Cerebellar nuclear complex (tissue), 1 donor: ENCODE results near the gene TEDC2.
A peak's percentile ranks its signal among the peaks of the same experiment; 100 is the strongest.

ENCODE experiments used
- DNase-seq, 2 experiments: peaks; one replicate each; lab custom pipeline; 2025; lab: John Stamatoyannopoulos, UW

The TEDC2 gene

DNA sequence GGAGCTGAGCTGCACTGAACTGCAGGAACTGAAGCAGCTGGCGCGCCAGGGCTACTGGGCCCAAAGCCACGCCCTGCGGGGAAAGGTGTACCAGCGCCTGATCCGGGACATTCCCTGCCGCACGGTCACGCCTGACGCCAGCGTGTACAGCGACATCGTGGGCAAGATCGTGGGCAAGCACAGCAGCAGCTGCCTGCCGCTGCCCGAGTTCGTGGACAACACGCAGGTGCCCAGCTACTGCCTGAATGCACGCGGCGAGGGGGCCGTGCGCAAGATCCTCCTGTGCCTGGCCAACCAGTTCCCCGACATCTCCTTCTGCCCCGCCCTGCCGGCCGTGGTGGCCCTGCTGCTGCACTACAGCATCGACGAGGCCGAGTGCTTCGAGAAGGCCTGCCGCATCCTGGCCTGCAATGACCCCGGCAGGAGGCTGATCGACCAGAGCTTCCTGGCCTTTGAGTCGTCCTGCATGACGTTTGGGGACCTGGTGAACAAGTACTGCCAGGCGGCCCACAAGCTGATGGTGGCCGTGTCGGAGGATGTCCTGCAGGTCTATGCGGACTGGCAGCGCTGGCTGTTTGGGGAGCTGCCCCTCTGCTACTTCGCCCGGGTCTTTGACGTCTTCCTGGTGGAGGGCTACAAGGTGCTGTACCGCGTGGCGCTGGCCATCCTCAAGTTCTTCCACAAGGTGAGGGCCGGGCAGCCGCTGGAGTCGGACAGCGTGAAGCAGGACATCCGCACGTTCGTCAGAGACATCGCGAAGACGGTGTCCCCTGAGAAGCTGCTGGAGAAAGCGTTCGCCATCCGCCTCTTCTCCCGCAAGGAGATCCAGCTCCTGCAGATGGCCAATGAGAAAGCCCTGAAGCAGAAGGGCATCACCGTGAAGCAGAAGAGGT lies 36.6 kb downstream of the TEDC2 start:
- no peak for DNase-seq

DNA sequence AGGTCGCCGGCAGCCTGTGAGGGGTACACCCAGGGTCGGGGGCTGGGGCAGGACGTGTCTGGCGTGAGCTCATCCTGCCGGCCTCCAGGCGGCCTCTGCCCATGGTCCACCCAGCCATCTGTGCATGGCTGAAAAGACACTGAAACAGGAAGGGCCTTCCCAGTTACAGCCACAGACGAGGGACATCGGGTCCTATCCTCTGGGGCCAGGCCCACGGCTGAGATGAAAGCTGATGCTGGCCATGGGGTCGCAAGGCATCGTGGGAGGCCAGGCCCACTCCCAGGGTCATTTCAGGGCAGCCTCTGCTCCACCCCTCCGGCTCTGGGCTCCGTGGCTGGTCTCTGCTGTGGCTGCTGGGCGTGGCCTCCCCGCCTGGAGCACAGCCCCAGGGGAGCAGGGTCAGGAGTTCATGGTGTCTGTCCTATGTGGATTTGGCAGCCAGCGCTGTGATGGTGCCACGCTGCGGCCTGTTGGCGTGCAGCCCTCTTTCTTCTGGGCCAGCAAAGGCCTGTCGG lies 37.3 kb downstream of the TEDC2 start:
- no peak for DNase-seq

DNA sequence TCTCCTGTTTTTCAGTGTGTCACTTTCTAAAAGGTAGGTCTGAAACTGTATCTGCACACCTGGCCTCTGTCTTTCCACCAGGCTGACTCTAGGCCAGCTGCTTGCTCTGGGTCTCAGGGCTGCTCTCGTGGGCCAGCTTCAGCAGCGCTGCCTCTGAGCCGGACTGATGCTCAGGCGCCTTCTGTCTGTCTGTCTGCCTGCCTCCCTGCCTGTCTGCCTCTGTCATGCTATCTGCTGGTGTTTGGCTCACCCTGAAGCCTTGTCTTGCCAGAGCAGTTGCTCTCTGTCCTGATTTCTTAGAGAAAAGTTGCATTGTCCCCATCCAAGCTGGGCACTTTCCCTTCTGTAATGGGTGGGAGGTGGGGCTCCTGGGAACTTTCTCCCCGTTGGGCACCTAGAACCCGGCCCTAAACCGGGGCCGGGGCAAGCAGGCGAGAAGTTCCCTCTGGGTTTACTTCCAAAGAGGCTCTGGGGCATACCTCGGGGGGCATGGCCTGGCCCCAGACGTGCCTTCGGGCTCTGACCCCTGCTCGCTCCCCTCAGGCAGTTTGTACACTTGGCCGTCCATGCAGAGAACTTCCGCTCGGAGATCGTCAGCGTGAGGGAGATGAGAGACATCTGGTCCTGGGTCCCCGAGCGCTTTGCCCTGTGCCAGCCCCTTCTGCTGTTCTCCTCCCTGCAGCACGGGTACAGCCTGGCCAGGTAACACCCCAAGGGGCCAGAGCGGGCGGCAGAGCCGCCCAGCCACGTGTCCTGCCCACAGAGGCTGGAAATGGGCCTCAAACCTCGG lies 38.0 kb downstream of the TEDC2 start:
- no peak for DNase-seq

DNA sequence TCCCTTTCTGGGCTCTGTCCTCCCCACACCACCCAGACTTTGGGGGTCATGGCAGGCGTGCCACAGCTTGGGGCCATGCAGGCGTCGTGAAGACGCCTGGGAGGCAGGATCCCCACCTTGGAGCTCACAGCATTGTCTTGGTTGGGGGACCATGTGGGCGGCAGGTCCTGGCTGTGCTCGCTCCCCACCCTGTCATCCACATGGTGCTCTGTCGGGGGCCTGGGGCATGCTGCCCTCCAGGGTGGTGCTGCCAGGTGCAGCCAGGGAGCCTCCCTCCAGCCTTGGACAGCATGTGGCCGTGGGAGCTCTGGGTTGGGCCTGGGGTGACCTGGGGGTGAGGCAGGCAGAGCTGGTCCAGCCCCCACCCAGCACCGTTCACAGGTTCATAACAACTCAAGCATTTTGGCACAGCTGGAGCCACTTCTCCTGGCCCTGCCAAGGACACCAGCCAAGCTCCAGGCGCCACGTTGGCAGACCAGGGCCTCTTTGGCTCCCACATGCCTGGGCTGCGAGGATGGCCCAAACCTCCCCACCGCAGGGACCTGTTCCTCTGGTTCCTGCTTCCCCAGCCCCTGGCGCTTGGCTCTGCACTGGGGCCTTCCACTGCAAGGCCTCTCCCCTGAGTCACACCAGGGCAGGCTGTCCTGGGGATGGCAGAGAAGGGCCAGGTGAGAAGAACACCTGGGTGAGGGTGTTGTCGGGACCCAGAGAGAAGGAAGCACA lies 38.8 kb downstream of the TEDC2 start:
- DNase-seq: no peak

DNA sequence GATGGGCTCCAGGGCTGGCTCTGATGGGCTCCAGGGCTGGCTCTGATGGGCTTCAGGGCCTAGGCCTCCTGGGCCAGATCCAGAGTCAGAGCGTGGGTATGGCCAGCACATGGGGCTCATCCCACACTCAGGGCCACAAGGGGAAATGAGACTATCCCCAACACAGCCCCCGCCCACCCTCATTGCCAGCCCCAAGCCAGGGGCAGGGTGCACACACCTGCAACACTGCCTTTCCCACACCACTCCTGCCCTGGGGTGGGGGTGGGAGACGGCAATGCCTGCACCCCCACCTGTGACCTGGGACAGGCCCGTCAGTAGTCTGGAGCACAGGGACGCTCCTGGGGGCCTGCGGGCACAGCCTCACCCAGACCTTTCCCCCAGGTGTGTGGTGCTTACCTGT lies 39.5 kb downstream of the TEDC2 start:
- DNase-seq: no peak

DNA sequence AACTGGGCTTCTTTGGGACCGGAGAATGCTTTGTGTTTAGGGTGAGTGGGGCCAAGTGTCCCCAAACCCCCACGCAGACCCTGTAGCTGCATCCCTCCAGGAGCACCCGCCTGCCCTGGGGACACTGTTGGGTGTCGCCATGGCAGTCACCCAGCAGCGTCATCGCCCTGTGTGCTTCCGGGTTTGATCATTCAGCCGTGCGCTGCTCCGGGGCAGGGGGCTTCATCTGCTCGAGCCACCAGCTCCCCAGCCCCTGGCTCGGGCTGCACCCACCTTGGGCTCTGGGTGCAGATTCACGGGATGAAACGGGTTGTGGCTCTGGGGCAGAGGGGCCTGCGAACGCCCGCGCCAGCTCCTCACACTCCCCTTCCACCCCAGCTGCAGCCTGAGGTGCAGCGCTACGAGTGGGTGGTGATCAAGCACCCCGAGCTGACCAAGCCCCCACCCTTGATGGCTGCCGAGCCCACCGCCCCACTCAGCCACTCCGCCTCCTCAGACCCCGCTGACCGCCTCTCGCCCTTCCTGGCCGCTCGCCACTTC lies 40.1 kb downstream of the TEDC2 start:
- no peak for DNase-seq

DNA sequence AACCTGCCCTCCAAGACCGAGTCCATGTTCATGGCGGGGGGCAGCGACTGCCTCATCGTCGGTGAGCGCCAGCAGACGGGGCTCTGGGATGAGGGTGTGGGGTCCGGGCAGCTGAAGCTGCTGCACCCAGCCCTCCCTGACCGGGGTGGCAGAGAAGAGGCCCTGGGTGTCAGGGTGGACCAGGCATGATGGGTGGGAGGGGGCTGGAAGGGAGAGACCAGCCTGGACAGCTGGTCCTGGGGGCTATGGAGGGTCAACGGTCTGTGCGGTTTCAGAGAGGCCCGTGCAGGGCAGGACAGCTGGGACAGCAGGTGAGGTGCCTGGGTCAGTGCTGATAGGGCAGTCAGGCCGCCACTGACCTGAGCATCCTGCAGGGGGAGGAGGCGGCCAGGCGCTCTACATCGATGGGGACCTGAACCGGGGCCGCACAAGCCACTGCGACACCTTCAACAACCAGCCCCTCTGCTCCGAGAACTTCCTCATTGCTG lies 40.6 kb downstream of the TEDC2 start:
- no peak for DNase-seq

DNA sequence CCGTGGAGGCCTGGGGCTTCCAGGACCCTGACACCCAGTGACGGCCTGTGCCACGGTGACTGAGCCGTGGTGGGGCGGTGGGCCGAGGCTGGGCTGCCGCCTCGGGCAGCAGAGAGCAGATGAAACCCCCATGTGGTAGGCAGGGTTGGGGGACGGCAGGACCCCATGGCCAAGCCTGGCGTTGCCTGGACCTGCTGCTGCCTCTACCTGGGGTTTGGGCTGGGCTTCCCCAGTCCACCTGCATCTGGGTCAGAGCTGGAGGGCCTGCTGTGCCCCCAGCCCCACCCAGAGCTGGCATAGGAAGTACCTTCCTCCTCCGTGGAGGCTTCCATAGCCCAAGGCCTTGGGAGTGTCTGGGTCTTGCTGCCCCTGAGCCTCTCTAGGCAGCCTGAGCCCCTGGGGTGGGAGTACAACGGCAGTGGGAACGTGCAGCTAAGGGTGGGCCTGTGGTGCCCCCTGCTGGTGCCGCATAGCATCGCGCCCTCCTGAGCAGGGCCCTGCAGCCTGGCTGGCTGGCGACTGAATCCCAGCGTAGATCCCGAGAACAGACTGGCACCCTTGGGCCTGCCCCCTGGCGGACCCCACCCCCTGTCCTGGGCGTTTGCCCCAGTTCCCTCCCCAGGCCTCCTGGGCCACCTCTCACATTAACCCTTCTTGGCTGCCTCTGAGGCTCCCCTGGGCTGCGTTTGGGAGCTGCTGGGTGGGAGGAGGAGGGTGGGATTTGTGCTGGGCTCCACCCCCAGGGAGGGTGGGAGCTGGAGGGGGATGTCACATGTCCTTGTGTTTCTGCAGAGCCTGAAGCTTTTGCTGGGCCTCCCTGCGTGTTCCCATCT lies 41.2 kb downstream of the TEDC2 start:
- peak in 1 of 2 experiments; percentile 30 for DNase-seq

DNA sequence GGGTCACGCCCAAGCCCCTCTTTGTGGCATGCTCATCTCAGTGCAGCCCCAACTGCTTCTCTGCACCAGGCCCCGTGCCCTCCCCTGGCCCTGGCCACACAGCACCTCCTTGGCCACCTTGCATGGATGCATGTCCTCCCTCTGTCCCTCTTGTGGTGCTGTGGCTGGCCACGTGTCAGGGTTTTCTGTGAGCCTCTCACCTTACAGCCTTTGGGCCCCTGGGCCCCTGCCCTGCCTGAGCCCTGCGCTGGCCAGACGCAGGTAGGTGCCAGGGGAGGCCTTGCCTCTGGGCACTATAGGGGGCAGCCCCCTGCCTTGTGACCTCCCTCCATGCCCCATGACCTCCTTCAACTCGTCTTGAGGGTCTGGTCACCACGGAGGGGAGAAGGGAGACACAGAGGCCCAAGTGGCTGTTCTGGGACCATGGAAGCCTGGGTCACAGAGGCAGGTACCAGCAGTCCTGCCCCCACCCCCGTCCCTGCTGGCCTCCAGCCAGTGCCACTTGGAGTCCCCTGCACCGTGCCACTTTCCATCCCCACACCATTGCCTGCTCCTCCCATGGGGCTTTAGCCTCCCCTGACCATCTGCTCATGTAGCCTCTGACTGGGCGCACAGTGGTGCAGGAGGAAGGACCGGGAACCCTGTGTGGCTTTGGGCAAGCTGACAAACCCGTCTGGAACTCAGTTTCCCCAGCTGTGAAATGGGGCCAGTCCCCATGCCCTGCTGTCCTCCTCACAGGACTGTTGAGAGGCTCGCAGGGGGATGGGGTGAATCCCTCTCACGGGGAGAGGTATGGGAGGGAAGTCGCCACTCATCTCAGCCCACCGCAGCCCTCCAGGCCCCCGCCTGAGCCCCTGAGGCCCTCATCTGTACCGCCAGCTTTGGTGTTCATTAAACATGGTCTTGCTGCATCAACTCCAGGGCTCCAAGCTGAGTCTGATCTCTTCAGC lies 42.3 kb downstream of the TEDC2 start:
- DNase-seq: no peak

DNA sequence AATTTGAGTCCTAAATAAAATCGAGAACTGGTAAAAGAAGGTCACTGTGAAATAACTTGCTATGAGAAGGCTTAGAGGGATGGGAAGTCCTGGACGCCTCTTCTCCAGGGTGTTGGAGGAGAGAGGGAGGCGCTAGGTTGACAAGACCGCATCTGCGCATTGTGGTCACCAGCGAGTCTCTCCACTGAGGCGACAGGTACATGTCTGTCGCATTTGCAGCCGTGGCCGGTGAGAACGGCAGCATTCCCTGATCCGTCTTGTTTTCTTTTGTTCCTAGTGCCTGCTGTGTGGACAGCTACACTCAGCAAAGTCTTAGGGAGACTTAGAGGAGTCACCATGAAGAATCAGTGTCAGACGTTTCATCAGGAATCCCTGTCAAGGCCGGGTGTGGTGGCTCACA lies 45.8 kb downstream of the TEDC2 start:
- no peak for DNase-seq

DNA sequence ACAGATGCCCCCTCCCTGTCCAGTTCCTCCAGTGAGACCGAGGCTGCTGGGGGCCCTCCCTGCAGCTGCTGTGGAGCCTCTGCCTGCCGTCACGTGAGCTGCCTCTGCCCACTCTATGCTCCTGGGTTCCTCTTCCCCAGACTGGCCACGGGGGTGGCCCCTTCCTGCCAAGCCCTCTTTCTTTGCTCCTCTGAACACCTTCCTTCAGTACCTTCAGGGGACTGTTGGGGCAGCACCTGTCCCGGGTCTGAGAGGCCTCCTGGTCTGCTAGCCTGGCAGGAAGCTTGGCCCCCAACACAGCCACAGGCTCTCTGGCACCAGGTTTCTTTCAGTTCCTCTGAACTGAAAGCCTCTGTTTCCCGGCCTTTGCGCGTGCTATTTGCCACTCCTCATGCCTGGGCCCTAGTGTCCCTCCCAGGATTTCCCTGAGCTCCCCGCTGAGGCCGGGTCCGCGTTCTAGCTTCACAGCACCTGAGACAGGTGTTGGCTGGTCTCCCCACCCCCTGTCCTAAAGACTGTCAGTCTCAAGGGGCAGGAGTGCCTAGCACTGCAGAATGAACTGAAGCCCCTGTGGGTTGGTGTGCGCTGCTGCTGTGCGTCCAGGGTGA lies 47.2 kb downstream of the TEDC2 start:
- no peak for DNase-seq

DNA sequence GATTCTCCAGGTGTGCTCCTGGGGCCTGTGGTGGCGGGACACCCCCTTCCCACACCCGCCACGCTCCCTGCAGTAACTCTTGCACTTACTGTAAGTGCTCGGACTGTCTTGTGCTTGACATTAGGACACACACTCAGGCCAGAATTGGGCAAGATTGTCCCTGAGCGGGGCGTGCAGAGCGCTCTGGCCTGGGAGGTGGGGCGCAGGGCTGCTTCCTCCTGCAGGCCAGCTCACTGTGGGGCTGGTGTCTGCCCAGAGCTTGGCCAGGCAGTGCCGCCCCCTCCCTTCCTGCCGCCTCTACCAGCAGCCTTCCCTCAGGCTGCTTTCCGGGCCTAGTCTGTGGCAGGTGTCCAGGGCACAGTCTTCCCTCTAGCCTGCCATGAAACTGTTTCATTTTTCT lies 47.8 kb downstream of the TEDC2 start:
- DNase-seq: no peak

DNA sequence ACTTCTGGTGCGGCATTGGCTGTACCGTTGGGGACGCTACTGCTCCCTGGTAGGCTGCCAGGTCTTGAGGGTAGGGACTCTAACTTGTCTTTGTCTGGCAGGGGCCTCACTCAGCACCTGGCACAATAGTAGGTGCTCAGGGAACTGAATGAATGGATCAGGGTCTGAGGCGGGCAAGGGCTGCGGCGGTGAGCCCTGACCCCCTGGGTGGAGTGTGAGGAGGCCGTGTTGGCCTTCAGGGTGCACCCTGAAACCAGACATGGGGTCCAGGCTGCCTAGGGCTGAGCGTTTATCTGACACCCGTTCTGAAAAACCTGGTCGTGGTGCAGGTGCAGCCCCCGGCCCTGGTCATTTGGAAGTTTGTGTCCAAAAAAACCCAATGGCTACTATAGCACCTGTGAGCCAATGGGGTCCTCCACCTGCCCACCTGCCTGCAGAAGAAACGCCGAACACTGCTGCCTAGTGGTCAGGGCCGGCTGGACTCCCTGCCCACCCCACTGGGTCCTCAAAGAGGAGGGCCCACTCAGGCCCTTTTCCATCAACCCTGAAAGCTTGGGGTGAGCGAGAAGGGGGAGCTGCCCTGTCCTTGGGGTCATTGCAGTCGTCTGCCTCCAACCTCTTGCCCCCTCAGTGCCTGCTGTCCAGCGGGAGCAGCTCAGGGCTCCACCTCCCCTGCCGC lies 49.0 kb downstream of the TEDC2 start:
- no peak for DNase-seq

DNA sequence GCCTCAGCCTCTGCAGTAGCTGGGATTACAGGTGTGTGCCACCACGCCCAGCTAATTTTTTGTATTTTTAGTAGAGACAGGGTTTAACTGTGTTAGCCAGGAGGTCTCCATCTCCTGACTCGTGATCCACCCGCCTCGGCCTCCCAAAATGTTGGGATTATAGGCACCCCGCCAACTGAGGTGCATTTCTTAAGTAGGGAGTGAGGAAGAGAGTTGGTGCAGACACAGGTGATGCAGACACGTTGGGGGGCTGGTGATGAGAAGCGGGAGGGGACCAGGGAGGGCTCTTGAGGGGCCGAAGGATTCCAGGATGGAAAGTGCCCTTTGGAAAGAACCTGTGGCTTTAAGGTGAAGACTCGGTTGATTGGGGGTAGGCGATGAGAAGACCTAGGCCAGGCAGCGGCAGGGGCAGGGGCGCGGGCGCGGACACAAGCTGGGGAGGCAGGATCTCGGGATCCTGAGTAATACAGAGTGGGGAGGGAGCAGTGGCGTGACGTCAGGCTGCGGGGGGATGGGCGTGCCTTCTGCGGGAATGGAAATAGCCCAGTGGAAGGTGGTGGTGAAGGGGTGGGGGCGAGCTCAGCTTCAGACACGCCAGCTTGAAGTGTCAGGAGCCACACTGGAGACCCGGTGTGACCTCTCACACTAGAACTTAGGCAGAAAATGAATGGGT lies 51.4 kb downstream of the TEDC2 start:
- DNase-seq: peak in 1 of 2 experiments; percentile 21

DNA sequence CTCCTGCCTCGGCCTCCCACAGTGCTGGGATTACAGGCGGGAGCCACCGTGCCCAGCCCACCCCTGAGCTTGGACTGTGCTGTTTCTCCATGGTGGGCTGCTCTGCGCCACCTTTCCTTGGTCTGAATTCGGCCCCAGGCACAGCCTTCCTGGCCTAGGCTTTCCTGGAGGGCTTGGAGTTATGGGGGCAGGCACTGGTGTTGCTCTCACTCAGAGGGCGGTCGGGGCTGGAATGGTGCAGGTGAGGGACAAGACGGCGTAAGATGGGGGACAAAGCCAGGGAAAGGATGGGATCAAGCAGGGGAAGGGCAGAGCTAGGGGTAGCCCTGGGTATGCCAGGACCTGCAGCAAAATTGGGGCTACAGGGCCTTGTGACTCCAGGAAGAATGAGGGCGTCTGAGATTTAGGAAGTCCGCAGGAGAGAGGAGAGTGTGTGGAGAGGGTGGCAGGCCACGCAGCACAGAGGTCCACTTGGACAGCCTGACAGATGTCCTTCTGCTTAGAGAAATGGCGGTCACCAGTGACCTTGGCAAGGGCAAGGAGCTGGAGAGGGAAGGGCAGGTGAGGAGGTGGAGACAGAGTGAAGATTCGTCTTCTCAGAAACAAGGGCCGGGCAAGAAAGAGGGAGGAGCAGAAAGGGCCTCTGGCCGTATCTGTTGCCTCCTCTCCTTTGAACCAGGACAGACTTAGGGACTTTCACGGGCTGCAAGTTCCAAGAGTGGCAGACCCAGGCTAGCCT lies 52.3 kb downstream of the TEDC2 start:
- DNase-seq: no peak

DNA sequence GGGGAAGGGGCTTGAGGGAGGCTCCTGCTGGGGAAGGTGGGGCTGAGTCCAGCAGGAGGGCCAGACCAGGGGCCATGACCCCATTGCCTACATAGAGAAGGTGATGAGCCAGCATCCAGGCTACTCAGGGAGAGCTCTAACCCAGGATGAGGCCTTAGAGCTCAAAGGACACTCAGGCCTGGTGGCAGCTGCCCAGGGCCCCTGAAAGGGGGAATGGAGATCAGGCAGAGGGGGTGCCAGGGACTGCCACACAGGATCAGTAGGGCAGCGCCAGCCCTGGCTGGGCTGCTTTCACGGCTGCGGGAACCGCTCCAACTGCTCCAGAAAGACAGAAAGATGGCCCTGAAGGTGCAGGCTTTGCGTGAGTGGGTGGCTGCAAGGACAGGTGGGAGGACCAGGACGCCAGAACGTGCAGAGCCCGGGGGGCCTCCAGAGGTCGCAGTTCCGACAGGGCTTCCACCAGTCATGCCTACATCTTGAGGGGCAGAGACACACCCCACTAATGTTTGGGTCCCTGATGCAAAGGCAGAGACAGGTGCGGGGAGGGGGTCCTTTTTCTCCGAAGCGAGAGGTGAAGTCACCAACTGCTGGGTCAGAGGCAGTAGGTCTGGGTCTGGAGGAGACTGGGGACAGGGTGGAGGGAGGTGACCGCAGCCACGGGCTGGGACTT lies 53.0 kb downstream of the TEDC2 start:
- DNase-seq: no peak
